GM18907 (cell line): ENCODE data around the gene JTB.
"Not testable (repeated sequence)": the region's sequence is repeated elsewhere in the genome, so short reads cannot be mapped to it uniquely, and the experiment has no call there.

ENCODE experiments used
- ATAC-seq: cut with Tn5 transposase; IDR thresholded peaks from one replicate; pipeline ENCODE4 v1.9.1; 2021; ENCODE audit warnings: mild to moderate bottlenecking, moderate library complexity; ENCODE audit not compliant: unreplicated experiment

The JTB gene

GRCh38 chr1:153979091-153979490 lies 1.6 kb upstream of the JTB start:
- not testable (repeated sequence) for ATAC-seq

- no peak for ATAC-seq
These were observed 918 bp upstream of the JTB start for GRCh38 chr1:153978274-153978909.

- ATAC-seq = no peak
These were observed 640 bp downstream of the JTB start for GRCh38 chr1:153976819-153977249.

GRCh38 chr1:153973525-153973924 lies 3.9 kb downstream of the JTB start:
- no peak for ATAC-seq

- ATAC-seq = no peak
These were observed 4.4 kb downstream of the JTB start for GRCh38 chr1:153973071-153973470.

- ATAC-seq = no peak
These were observed 7.1 kb downstream of the JTB start for GRCh38 chr1:153970346-153970745.

GRCh38 chr1:153968972-153969371 lies 8.5 kb downstream of the JTB start:
- ATAC-seq = no peak

GRCh38 chr1:153968408-153968807 lies 9.1 kb downstream of the JTB start:
- ATAC-seq = no peak

- ATAC-seq = no peak
These were observed 9.5 kb downstream of the JTB start for GRCh38 chr1:153968000-153968363.

- ATAC-seq = peak; percentile 73
These were observed 10.1 kb downstream of the JTB start, which contains the start of gene CREB3L4 for GRCh38 chr1:153967107-153967999. CREB3L4 (plus strand) TSS chr1:153967902; CDS start chr1:153968526, 624 bp downstream.

- peak; percentile 2 for ATAC-seq
These were observed 13.6 kb downstream of the JTB start for GRCh38 chr1:153963850-153964331.

GRCh38 chr1:153963030-153963849 lies 14.2 kb downstream of the JTB start, which contains the start of gene SLC39A1:
SLC39A1 (minus strand) TSS chr1:153963537; CDS start chr1:153962715, 822 bp downstream.
- peak; percentile 41 for ATAC-seq

- no peak for ATAC-seq
These were observed 15.1 kb downstream of the JTB start for GRCh38 chr1:153962088-153963029.

- ATAC-seq = no peak
These were observed 16.1 kb downstream of the JTB start for GRCh38 chr1:153961421-153961820.

GRCh38 chr1:153960206-153960605 lies 17.3 kb downstream of the JTB start:
- ATAC-seq = no peak

- ATAC-seq = no peak
These were observed 18.0 kb downstream of the JTB start for GRCh38 chr1:153959454-153959853.

GRCh38 chr1:153958961-153959260 lies 18.6 kb downstream of the JTB start:
- peak; percentile 3 for ATAC-seq

GRCh38 chr1:153958111-153958960 lies 19.1 kb downstream of the JTB start, which contains the start of gene CRTC2:
CRTC2 (minus strand) TSS chr1:153958612; CDS start chr1:153958497, 115 bp downstream.
- ATAC-seq = peak; percentile 81

GRCh38 chr1:153957744-153958110 lies 19.7 kb downstream of the JTB start:
- peak; percentile 12 for ATAC-seq
